H54 (cell line): ENCODE measurements around the gene DAGLA.
"Not testable (repeated sequence)": the region's sequence is repeated elsewhere in the genome, so short reads cannot be mapped to it uniquely, and the experiment has no call there.

ENCODE experiments used
- DNase-seq: peaks from one replicate; pipeline ENCODE4 v3.0.0; 2011; ENCODE audit warnings: low spot score, mixed read lengths; ENCODE audit not compliant: insufficient read length
- FAIRE-seq: peaks from 3 replicates; lab custom pipeline; 2011; peaks lifted over from hg19 to GRCh38; lab: Jason Lieb, UNC
- POLR2A ChIP-seq: IDR thresholded peaks from 2 replicates; pipeline ENCODE4 v1.6.1; 2011; ENCODE audit warnings: low read depth, mild to moderate bottlenecking, low read length

The DAGLA gene

GRCh38 chr11:61679893-61680621 lies at the start of gene DAGLA:
TSS of gene DAGLA (plus strand) at chr11:61680391. CDS start at chr11:61720156, 39,765 bp downstream.
- TF ChIP-seq POLR2A: peak; percentile 32; the same call in 1 of the 2 replicates
- FAIRE-seq (no peak), DNase-seq (peak; percentile 78)

GRCh38 chr11:61632096-61632495 lies 48.1 kb upstream of the DAGLA start:
- DNase-seq (no peak), FAIRE-seq (no peak)
- TF ChIP-seq POLR2A: no peak

DNA sequence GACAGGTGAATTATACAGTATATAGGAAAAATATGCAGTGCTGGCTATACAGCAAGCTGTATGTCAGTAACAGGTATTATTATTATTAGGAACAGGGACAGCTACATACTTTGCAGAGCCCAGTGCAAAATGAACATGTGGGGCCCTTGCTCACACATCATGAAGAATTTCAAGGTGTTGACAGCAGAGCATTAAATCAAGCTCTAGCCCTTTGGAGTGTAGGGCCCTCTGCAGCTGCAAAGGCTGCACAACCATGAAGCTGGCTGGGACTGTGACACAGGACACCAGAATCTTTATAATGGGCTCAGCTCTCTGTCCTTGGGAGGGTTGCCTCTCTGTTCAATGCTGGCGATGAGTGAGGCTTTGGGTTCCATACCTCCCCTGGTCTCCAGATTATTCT lies 44.9 kb upstream of the DAGLA start:
- TF ChIP-seq POLR2A: no peak
- DNase-seq: no peak
- FAIRE-seq: no peak

GRCh38 chr11:61635787-61636186 lies 44.4 kb upstream of the DAGLA start:
- DNase-seq: no peak
- FAIRE-seq: no peak
- no peak for TF ChIP-seq POLR2A

- DNase-seq: no peak
- TF ChIP-seq POLR2A: no peak
- no peak for FAIRE-seq
Observed at GRCh38 chr11:61636676-61637075, 43.5 kb upstream of the DAGLA start.

DNA sequence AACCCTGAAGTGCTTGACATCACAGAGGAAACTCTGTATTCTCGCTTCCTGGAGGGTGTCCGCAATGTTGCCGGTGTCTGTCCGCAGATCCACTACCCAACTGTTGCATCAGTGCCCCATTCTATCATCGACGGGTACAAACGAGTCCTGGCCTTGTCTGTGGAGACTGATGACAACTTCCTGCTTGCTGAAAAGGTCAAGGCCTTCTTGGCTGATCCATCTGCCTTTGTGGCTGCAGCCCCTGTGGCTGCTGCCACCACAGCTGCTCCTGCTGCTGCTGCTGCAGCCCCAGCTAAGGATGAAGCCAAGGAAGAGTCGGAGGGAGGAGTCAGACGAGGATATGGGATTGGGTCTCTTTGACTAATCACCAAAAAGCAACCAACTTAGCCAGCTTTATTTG lies 42.9 kb upstream of the DAGLA start:
- no peak for FAIRE-seq
- TF ChIP-seq POLR2A: no peak
- no peak for DNase-seq

GRCh38 chr11:61639816-61640443 lies 40.3 kb upstream of the DAGLA start:
- no peak for DNase-seq
- no peak for FAIRE-seq
- TF ChIP-seq POLR2A: no peak

DNA sequence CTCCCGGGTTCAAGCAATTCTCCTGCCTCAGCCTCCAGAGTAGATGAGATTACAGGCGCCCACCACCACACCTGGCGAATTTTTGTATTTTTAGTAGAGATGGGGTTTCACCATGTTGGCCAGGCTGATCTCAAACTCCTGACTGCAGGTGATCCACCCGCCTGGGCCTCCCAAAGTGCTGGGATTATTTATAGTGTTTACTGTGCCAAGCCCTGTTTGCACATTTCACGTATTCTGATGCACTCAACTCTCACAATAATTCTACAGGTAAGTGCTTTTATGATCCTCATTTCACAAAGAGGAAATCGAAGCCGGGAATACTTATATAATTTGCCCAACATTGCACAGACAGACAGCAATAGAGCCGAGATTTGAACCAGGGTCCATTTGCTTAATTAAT lies 38.0 kb upstream of the DAGLA start:
- TF ChIP-seq POLR2A: no peak
- no peak for DNase-seq
- no peak for FAIRE-seq

- TF ChIP-seq POLR2A: no peak
- no peak for DNase-seq
- FAIRE-seq: no peak
Observed at GRCh38 chr11:61645179-61645868, 34.9 kb upstream of the DAGLA start.

- no peak for FAIRE-seq
- no peak for DNase-seq
- no peak for TF ChIP-seq POLR2A
Observed at GRCh38 chr11:61647529-61647928, 32.7 kb upstream of the DAGLA start.

- no peak for DNase-seq
- no peak for TF ChIP-seq POLR2A
- no peak for FAIRE-seq
Observed at GRCh38 chr11:61650781-61651571, 29.2 kb upstream of the DAGLA start.

DNA sequence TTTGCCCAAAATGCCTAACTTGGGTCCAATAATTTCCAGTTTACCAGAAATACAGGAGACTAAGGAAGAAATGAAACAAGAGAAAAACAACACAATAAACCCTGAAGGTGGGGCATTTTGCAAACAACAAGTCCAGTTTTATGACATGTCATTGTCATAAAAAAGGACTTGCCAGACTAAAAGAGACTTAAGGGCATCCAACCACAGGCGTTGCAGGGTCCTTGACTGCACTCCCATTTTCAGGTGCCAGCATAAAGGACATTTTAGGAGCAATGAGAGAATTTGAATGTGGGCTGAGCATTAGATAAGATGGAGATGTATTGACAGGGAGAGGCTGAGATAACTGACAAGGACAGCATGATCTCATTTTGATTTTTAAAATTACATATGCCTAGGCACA lies 28.1 kb upstream of the DAGLA start:
- FAIRE-seq: no peak
- no peak for TF ChIP-seq POLR2A
- no peak for DNase-seq

DNA sequence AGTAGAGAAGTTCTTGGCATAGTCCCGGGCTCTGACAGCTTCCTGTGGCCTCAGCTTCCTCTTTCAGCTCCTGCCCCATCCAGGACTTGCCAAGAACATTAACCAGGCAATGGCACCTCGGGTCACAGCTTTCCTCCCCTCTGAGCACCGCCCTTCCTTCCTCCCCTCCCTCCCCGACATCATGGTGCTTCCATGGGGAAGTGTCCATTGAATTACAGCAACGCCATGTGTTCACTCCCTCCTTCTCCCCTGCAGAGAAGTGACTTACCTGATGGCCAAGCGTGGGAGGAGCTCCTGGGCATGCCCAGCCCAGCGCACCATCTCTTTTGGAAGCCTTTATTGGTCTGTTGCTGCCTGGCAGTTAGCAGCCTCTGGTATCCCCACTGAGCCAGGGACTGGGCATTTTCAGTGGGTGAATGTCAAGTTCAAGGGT lies 25.8 kb upstream of the DAGLA start:
- FAIRE-seq: no peak
- DNase-seq: no peak

GRCh38 chr11:61655266-61656159 lies 24.7 kb upstream of the DAGLA start:
- not testable (repeated sequence) for DNase-seq, FAIRE-seq

More for the DNA sequence above, 25.8 kb upstream of the DAGLA start:
- no peak for TF ChIP-seq POLR2A
